Activated CD4-positive, alpha-beta T cell treated with anti-CD3 and anti-CD28 coated beads for 36 hours (primary cell): ENCODE results near the gene TSPYL4. TPM values are rescaled to one million over a fixed set of nuclear protein-coding genes. Genes with fewer than 3 reads are reported as not detected.
A peak's percentile ranks its signal among the peaks of the same experiment; 100 is the strongest.

Experiments
- ATAC-seq: fragments of 200-7000 bp; cut with Tn5 transposase; one replicate; pipeline ENCODE4 v1.10.0; 2021; ENCODE audit warnings: mild to moderate bottlenecking, moderate library complexity
- CTCF ChIA-PET: fragments of 350-600 bp; sonication (Branson Sonifier 250); formaldehyde crosslinking; loops from one replicate; lab custom pipeline; 2021; ENCODE audit warnings: antibody characterized with exemption; lab: Charles Lee
- POLR2A ChIA-PET: fragments of 350-600 bp; sonication (Branson Sonifier 250); formaldehyde crosslinking; loops from one replicate; lab custom pipeline; 2021; ENCODE audit warnings: antibody characterized with exemption, inconsistent platforms; lab: Charles Lee
- DNase-seq: peaks from one replicate; pipeline ENCODE4 v3.0.0-alpha.2; 2020
- H3K27ac Mint-ChIP-seq: one replicate; pipeline ENCODE4 v1.8.0; 2021; ENCODE audit warnings: mixed read lengths
- H3K27me3 Mint-ChIP-seq: one replicate; pipeline ENCODE4 v1.8.0; 2021; ENCODE audit warnings: mixed read lengths
- H3K36me3 Mint-ChIP-seq: one replicate; pipeline ENCODE4 v1.8.0; 2021; ENCODE audit warnings: low read depth, mixed read lengths
- H3K4me1 Mint-ChIP-seq: one replicate; pipeline ENCODE4 v1.8.0; 2021; ENCODE audit warnings: mixed read lengths
- H3K4me3 Mint-ChIP-seq: one replicate; pipeline ENCODE4 v1.8.0; 2021; ENCODE audit warnings: mild to moderate bottlenecking, moderate library complexity, mixed read lengths
- H3K9me3 Mint-ChIP-seq: one replicate; pipeline ENCODE4 v1.8.0; 2021; ENCODE audit warnings: low read depth, mixed read lengths
- intact Hi-C, 2 experiments: fragments of 100-400 bp; cut with DNase I in 1 of 2; cut with micrococcal nuclease in 1 of 2; formaldehyde crosslinking; loops; one replicate each; pipeline versions ENCODE4 v1.14.2 to v1.15.1; 2022 to 2024; cut with DNase I, micrococcal nuclease
- total RNA-seq, 2 experiments: library from RNA; stranded (reverse); gene quantifications; one replicate each; pipeline ENCODE4 v1.2.3, GENCODE V29; 2021

Gene TSPYL4
- total RNA-seq, 2 experiments from 2014 or later = 9.4 to 10.8 TPM

- ChIA-PET CTCF (interaction anchor here (1.5 kb wide), 1 partner anchor 21 kb away, joined by 5 read pairs; no protein-coding TSS in a partner anchor), POLR2A (no interaction called here)
- no peak for DNase-seq
- Mint-ChIP-seq H3K27me3 (no peaks in the 10 kb centered on the region), H3K9me3 (no peaks in the 10 kb centered on the region), H3K27ac (no peak overlapping the region), H3K36me3 (peaks cover 3% of the 10 kb centered on the region), H3K4me1 (no peaks in the 10 kb centered on the region), H3K4me3 (no peak overlapping the region)
- intact Hi-C loops = no loop called here
- ATAC-seq = no peak
Observed at GRCh38 chr6:116238083-116238482, 15.8 kb downstream of the TSPYL4 start.

- no peak for ATAC-seq
- Mint-ChIP-seq H3K4me1 (no peaks in the 10 kb centered on the region), H3K36me3 (peaks cover 5% of the 10 kb centered on the region), H3K27me3 (no peaks in the 10 kb centered on the region), H3K27ac (no peak overlapping the region), H3K4me3 (no peak overlapping the region), H3K9me3 (no peaks in the 10 kb centered on the region)
- no peak for DNase-seq
- ChIA-PET POLR2A (no interaction called here), CTCF (interaction anchor here (0.6 to 1.4 kb wide), 4 partner anchors 11 to 53 kb away, joined by 3 read pairs; no protein-coding TSS in a partner anchor)
- intact Hi-C loops = no loop called here
Observed at GRCh38 chr6:116234689-116235088, 19.2 kb downstream of the TSPYL4 start.

- ATAC-seq (no peak), DNase-seq (peak; percentile 54)
- Mint-ChIP-seq H3K4me3 (no peak overlapping the region), H3K36me3 (peaks cover 4% of the 10 kb centered on the region), H3K9me3 (no peaks in the 10 kb centered on the region), H3K27ac (no peak overlapping the region), H3K27me3 (no peaks in the 10 kb centered on the region), H3K4me1 (no peaks in the 10 kb centered on the region)
- ChIA-PET POLR2A (no interaction called here), CTCF (interaction anchor here (0.7 to 1.4 kb wide), 4 partner anchors 11 to 129 kb away, joined by 3 to 7 read pairs (median 4); partner anchors contain the start of gene NT5DC1)
- intact Hi-C loops = no loop called here
Observed at GRCh38 chr6:116229287-116229913, 24.5 kb downstream of the TSPYL4 start.

- Mint-ChIP-seq H3K27me3 (no peaks in the 10 kb centered on the region), H3K4me3 (no peak overlapping the region), H3K27ac (no peak overlapping the region), H3K36me3 (peaks cover 11% of the 10 kb centered on the region), H3K4me1 (no peaks in the 10 kb centered on the region), H3K9me3 (no peaks in the 10 kb centered on the region)
- no peak for ATAC-seq
- POLR2A ChIA-PET = no interaction called here
- DNase-seq = no peak
- intact Hi-C loops = no loop called here
- CTCF ChIA-PET = interaction anchor here (1.0 kb wide), 1 partner anchor 12 kb away, joined by 3 read pairs; no protein-coding TSS in a partner anchor
Observed at GRCh38 chr6:116223355-116223754, 30.5 kb downstream of the TSPYL4 start.

GRCh38 chr6:116221911-116222310, 32.0 kb downstream of the TSPYL4 start:
- Mint-ChIP-seq H3K4me3 (no peak overlapping the region), H3K9me3 (no peaks in the 10 kb centered on the region), H3K36me3 (peaks cover 11% of the 10 kb centered on the region), H3K27ac (no peak overlapping the region), H3K27me3 (no peaks in the 10 kb centered on the region), H3K4me1 (peaks cover 4% of the 10 kb centered on the region)
- ChIA-PET POLR2A (no interaction called here), CTCF (no interaction called here)
- intact Hi-C loops = no loop called here
- ATAC-seq (no peak), DNase-seq (no peak)

- Mint-ChIP-seq H3K27ac (no peak overlapping the region), H3K27me3 (no peaks in the 10 kb centered on the region), H3K36me3 (peaks cover 11% of the 10 kb centered on the region), H3K9me3 (no peaks in the 10 kb centered on the region), H3K4me1 (peaks cover 5% of the 10 kb centered on the region), H3K4me3 (no peak overlapping the region)
- CTCF ChIA-PET = no interaction called here
- intact Hi-C loops = no loop called here
- DNase-seq = no peak
- no peak for ATAC-seq
- POLR2A ChIA-PET = no interaction called here
Observed at GRCh38 chr6:116221067-116221466, 32.8 kb downstream of the TSPYL4 start.

- H3K27me3 Mint-ChIP-seq = no peaks in the 10 kb centered on the region
- CTCF ChIA-PET = interaction anchor here (0.7 to 3.8 kb wide), 14 partner anchors 10 to 429 kb away, joined by 3 to 13 read pairs (median 6); partner anchors contain the start of gene TSPYL1
- POLR2A ChIA-PET = no interaction called here
Observed at GRCh38 chr6:116218866-116219265, 35.0 kb downstream of the TSPYL4 start.

GRCh38 chr6:116218172-116218633, 35.7 kb downstream of the TSPYL4 start:
- no peak for DNase-seq
- no peaks in the 10 kb centered on the region for H3K27me3 Mint-ChIP-seq
- intact Hi-C loops = loop anchor here (1.0 to 5.0 kb wide), 4 partner anchors 49 to 343 kb away; no protein-coding TSS in a partner anchor
- CTCF ChIA-PET = interaction anchor here (0.7 to 3.8 kb wide), 25 partner anchors 10 to 430 kb away, joined by 3 to 13 read pairs (median 5); partner anchors contain the start of gene TSPYL1
- no peaks in the 10 kb centered on the region for H3K9me3 Mint-ChIP-seq
- no peak overlapping the region for H3K27ac Mint-ChIP-seq
- H3K4me3 Mint-ChIP-seq = no peak overlapping the region
- peaks cover 5% of the 10 kb centered on the region for H3K4me1 Mint-ChIP-seq
- POLR2A ChIA-PET = interaction anchor here (0.6 kb wide), 2 partner anchors 316 to 344 kb away, joined by 3 to 4 read pairs; no protein-coding TSS in a partner anchor
- ATAC-seq = no peak
- H3K36me3 Mint-ChIP-seq = peaks cover 9% of the 10 kb centered on the region

More at GRCh38 chr6:116218866-116219265, 35.0 kb downstream of the TSPYL4 start:
- intact Hi-C loops = loop anchor here (1.0 to 5.0 kb wide), 4 partner anchors 48 to 342 kb away; no protein-coding TSS in a partner anchor
- ATAC-seq (no peak), DNase-seq (no peak)
- H3K4me1 Mint-ChIP-seq = peaks cover 5% of the 10 kb centered on the region
- H3K9me3 Mint-ChIP-seq = no peaks in the 10 kb centered on the region
- peaks cover 11% of the 10 kb centered on the region for H3K36me3 Mint-ChIP-seq
- no peak overlapping the region for H3K27ac Mint-ChIP-seq
- no peak overlapping the region for H3K4me3 Mint-ChIP-seq

GRCh38 chr6:116217069-116217468, 36.8 kb downstream of the TSPYL4 start:
- Mint-ChIP-seq H3K27me3 (no peaks in the 10 kb centered on the region), H3K27ac (no peak overlapping the region), H3K36me3 (peaks cover 5% of the 10 kb centered on the region), H3K4me3 (no peak overlapping the region), H3K4me1 (peaks cover 5% of the 10 kb centered on the region), H3K9me3 (no peaks in the 10 kb centered on the region)
- peak; percentile 49 for ATAC-seq
- ChIA-PET CTCF (interaction anchor here (0.7 to 3.8 kb wide), 22 partner anchors 8 to 355 kb away, joined by 3 to 13 read pairs (median 4); partner anchors contain the start of gene TSPYL4), POLR2A (no interaction called here)
- intact Hi-C loops = loop anchor here (2.0 to 5.0 kb wide), 3 partner anchors 50 to 428 kb away; no protein-coding TSS in a partner anchor
- DNase-seq = no peak

GRCh38 chr6:116215414-116215813, 38.5 kb downstream of the TSPYL4 start:
- H3K36me3 Mint-ChIP-seq = no peaks in the 10 kb centered on the region

GRCh38 chr6:116214681-116215080, 39.2 kb downstream of the TSPYL4 start:
- ATAC-seq (no peak), DNase-seq (no peak)
- H3K27me3 Mint-ChIP-seq = no peaks in the 10 kb centered on the region
- intact Hi-C loops = loop anchor here in 1 of 2 experiments (5.0 kb wide), 1 partner anchor 53 kb away; no protein-coding TSS in a partner anchor
- ChIA-PET POLR2A (no interaction called here), CTCF (no interaction called here)
- H3K4me1 Mint-ChIP-seq = peaks cover 5% of the 10 kb centered on the region
- no peaks in the 10 kb centered on the region for H3K9me3 Mint-ChIP-seq
- no peaks in the 10 kb centered on the region for H3K36me3 Mint-ChIP-seq
- H3K4me3 Mint-ChIP-seq = no peak overlapping the region
- no peak overlapping the region for H3K27ac Mint-ChIP-seq

More at GRCh38 chr6:116215414-116215813, 38.5 kb downstream of the TSPYL4 start:
- DNase-seq (no peak), ATAC-seq (no peak)
- ChIA-PET POLR2A (no interaction called here), CTCF (no interaction called here)
- Mint-ChIP-seq H3K9me3 (no peaks in the 10 kb centered on the region), H3K27me3 (no peaks in the 10 kb centered on the region), H3K27ac (no peak overlapping the region), H3K4me3 (no peak overlapping the region), H3K4me1 (peaks cover 5% of the 10 kb centered on the region)
- intact Hi-C loops = loop anchor here in 1 of 2 experiments (5.0 kb wide), 1 partner anchor 52 kb away; no protein-coding TSS in a partner anchor
